K562 (cell line): ENCODE results near the gene CFDP1.

Experiments used
- AFF4 ChIP-seq: sonication (generic); formaldehyde crosslinking; IDR thresholded peaks from 2 replicates; pipeline ENCODE4 v1.8.0; 2023; ENCODE audit warnings: mild to moderate bottlenecking, missing genetic modification reagents
- SAP30 ChIP-seq: fragments of 200-600 bp; sonication (generic); IDR thresholded peaks from 2 replicates; pipeline ENCODE4 v1.6.1; 2012; ENCODE audit warnings: borderline replicate concordance, low read depth, mild to moderate bottlenecking, moderate library complexity, low read length, control low read depth, inconsistent platforms; ENCODE audit not compliant: insufficient read depth, poor library complexity, severe bottlenecking
- ZNF274 ChIP-seq: IDR thresholded peaks from 2 replicates; pipeline ENCODE4 v1.6.1; 2011; ENCODE audit warnings: low read depth, mild to moderate bottlenecking, low read length, moderate library complexity, borderline replicate concordance

DNA sequence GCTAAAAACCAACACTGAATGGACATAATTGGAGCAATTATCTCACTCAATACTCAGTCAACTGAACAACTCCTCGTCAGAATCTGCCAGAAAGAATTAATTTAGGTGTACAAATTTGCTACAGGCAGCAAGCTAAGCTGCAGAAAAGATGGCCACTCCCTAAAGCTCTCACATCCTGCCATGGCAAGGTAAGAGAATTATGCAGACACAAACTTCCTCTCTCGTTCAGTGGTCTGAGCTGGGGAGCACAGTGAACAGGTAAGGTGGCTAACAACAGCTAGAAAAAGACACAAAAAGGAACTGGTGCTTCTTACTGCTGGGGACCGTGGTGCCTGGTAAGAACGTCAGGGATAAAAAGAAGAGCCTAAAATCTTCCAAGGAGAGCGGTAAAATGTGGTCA is 107.0 kb downstream of the CFDP1 start:
- TF ChIP-seq ZNF274 (no peak), AFF4 (CRISPR knock-in tag) (no peak), SAP30 (no peak)
